HG03064 (cell line): ENCODE data around the gene MYF5.
"Not testable (repeated sequence)": the region's sequence is repeated elsewhere in the genome, so short reads cannot be mapped to it uniquely, and the experiment has no call there.

Experiments
- ATAC-seq: cut with Tn5 transposase; IDR thresholded peaks from one replicate; pipeline ENCODE4 v1.9.1; 2021; ENCODE audit warnings: low read depth; ENCODE audit not compliant: unreplicated experiment

The MYF5 gene

DNA sequence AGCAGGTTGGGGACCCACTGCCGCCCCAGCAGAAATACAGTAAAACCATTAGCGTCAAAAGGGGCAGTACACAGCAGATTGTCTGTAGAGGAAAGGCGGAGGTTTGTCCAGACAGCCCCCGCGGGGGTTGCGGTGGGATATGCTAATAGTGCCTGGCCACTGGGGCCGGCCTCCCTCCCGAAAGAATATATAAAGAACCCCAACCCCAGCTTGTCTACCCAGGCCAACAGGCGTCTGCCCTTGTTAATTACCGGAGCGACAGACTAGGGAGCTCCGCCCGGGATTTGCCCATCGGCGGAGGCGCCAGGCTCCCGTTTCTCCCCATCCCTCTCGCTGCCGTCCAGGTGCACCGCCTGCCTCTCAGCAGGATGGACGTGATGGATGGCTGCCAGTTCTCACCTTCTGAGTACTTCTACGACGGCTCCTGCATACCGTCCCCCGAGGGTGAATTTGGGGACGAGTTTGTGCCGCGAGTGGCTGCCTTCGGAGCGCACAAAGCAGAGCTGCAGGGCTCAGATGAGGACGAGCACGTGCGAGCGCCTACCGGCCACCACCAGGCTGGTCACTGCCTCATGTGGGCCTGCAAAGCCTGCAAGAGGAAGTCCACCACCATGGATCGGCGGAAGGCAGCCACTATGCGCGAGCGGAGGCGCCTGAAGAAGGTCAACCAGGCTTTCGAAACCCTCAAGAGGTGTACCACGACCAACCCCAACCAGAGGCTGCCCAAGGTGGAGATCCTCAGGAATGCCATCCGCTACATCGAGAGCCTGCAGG, at the start of gene MYF5:
TSS of gene MYF5 (plus strand) at position 217 of the 774 bp plus-strand sequence. CDS start at position 369, 152 bp downstream.
- ATAC-seq: no peak

DNA sequence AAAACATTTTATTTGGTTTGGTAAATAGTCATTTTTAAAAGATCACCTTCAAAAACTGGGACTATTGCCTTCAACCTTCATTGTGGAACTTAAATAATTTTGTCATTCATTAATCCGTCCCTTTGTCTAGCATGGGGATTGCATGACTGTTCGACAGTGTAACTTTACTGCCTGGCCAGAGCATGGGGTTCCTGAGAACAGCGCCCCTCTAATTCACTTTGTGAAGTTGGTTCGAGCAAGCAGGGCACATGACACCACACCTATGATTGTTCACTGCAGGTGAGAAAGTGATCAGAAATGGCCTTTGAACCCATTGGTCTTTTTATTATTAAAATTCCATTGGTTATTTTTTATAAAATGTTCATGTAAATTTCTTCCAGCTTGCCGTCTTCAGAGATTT, 46.5 kb upstream of the MYF5 start:
- no peak for ATAC-seq

DNA sequence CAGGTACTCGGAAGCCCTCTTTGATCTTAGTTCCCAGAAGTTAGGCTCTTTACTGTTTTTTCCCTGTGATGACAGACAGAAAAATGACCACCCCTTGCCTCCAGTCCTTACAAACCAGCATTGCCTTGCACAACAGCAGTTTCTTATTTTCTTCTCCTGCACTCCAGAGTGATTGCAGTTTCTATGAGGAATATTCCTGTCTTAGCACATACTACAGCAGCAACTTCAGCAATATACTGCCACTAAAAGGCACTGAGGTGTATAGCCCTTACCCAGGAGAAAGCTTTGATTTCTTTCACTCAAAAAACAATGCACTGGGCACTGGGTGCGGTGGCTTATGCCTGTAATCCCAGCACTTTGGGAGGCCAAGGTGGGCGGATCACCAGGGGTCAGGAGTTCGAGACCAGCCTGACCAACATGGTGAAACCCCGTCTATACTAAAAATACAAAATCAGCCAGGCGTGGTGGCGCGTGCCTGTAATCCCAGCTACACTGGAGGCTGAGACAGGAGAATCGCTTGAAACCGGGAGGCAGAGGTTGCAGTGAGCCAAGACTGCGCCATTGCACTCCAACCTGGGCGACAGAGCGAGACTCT, 40.6 kb upstream of the MYF5 start:
- ATAC-seq: not testable (repeated sequence)

DNA sequence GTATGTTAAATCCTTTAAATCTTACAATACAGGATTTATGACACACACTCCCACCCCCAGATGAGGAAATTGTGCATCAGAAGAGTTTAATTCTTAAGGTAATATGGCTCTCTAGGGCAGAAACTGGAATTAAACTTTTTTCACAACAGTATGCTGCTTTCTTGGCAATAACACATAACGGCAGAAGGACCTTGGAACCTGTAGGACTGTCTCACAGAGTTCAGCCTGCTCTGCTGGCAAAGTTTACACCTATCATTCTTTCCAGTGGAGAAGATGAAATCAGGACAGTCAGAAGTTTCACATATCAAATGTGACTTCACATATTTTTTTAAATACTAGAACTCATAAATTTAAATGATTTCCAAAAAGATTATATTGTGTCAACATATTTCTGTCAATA, 39.9 kb upstream of the MYF5 start:
- ATAC-seq: no peak

DNA sequence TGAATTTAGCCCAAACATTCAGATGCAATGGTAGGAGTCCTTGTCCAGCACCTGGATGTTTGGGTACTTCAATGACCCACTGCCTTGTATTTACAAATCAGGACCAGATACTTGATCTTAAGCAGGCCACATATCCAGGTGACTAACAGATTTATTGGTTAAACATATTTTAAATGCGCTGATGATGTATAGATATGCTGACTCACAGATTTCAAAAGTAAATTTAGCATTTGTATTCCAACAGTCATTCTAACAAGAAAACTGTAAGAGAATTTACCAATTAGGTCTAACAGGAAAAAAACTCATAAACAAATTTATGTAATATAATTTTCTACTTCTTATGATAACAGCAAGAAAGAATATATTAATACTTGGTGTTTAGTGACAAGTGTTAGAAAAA, 38.7 kb upstream of the MYF5 start:
- no peak for ATAC-seq

DNA sequence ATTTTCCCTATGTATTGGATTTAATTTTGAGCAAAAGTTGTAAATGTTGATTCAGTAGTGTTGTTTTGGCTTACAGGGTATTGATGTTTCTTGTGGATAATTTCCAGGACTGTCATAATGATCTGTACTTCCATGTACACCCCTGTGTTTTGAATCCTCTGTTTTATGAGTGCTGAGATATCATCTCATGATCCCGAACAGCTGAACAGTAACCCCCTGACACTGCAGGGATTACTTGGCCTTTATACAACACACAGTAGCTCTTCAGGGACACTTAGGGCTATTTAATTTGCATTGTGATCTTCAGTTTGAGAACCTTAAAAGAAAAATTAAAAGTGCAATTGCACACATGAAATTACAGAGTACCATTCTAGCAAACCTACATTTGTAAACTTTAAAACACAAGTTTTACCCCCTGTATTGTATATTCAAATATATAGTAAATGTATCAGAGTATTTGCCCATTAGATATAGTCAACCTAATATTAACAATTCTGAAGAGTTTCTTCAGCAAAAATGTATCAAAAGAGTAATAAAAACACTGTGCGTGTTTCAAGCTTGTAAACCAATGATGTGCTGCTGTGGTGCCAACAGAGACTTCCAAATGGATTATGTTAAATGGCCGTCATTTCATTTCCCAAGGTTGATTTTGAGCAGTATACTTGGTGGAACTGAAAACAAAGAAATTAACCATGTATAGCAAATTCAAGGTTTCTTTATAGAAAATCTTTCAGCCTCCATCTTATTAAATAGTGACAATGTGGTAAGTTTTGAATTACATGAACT, 37.2 kb upstream of the MYF5 start:
- ATAC-seq: no peak

DNA sequence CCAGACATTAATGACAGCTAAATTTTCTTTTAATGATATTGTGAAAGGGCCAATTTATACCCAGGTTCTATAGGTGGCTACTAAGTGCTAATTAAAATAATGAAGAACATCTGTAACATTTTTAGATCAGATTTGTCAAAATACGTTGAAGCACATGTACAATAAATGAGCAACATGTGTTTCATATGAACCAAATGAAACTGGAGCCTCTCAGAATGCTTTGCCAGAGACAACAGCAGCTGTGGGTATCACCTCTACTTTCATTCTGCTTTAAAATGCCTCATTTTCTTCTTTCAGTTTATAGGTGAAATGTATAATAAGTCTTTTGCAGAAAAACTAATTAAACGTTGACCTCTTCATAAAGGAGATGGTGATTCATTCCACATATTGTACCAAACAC, 35.4 kb upstream of the MYF5 start:
- no peak for ATAC-seq

DNA sequence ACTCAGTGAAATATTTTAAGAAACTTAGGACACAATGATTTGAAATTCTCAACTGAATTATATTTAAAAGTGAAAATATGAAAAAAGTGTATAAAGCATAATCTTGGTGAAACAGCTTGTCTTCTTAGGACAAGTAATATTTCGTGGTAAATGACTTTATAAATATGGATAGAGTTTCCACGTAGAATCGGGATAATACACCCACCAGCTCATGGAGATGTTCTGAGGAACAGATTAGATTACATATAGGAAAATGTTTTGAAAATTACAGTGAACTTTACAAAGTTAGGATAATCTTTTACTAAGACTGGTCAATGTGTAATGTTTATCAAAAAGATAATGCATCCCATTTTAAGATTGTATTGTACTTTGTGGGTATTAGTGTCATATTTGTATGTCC, 34.9 kb upstream of the MYF5 start:
- no peak for ATAC-seq

DNA sequence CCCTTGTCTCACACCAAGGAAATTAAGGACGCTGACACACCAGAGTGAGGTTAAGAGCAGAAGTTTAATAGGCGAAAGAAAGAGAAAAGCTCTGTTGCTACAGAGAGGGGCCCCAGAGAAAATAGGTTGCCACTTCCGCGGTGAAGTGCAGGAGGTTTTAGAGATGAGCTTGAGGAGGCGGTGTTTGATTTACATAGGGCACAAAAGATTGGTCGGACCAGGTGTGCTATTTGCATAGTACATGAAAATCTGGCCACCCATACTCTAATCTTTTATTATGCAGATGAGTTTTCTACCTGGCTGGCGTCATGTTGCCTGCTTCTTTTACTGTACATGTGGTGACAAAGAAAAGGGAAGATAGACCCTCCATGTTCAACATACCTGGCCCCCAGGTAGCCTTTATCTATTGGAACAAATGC, 32.6 kb upstream of the MYF5 start:
- no peak for ATAC-seq

DNA sequence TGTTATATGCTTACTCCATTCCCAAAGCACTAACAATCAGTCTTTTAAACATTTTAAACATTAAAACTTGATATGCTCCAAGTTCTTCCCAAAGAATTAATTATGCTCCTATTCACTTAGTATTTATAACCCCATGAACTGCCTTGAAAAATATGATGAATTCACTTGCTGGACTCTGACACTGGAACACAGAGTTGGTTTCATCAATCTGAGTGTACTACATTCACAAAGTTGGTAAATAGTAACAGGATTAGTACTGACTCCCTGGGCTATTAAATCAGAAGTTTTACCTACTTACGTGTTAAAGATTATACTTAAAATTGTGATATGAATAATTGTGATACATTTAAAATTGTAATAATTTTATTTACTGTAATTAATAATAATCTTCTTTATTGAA, 26.6 kb upstream of the MYF5 start:
- no peak for ATAC-seq

DNA sequence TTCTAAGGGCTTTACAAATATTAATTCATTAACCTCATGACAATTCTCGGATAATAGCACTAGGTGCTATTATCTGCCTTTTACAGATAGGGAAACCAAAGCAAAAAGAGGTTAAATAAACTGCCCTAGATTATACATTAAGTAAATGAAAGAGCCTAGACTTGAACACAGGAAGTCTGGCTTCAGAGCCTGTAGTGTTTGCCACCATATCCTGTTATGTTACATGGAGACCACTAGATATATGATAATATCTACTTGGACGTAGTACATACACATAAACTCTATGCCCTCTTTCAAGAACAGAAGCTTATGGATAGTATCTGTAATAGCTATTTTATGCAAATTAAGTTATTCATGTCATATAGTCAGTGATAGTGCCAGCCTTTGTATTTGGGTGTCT, 26.2 kb upstream of the MYF5 start:
- no peak for ATAC-seq

DNA sequence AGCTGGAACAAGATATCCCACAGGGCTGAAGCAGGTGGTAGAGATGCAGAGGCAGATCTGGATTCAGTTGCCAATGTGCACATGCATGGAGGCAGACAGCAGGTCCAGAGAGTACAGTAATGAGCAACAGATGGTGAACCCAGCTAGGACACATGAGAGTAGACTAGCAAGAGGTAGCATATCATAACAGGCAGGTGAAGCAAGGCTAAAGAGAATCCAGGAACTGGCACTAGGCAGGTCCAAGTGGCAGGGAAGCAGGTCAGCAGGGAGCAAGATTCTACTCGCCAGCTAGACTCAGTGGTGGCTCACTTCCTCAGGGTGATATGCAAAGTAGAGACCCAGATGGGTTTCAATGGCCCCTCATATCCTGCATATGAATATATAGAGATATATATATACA, 24.6 kb upstream of the MYF5 start:
- ATAC-seq: no peak

DNA sequence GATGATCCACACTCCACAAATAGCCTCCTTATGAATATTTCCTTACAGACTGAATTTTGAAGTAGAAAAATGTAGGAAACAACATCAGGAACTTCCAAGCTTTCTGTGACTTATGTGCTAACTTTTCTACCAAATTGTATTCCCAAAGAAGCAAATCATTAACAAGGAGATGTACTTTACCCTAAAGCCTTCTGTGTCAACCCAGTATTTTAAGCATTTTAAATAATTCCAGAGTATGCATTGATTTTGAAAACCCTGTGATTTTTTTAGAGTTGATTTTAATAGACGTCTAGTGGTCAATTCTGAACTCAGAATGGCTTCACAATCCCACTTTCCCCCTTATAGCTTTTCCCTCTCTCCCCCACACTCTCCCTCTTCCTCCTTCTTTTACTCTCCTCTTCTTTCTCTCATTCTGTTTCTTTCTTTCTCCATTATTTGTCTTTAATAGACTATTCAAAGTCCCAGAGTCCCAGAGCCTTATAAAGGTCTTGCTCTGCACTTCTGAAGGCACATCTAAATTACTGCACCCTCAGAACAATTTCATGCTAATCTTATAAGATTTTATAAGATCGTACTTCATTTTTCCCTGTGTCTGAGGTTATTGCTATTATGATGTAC, 19.3 kb upstream of the MYF5 start:
- no peak for ATAC-seq

DNA sequence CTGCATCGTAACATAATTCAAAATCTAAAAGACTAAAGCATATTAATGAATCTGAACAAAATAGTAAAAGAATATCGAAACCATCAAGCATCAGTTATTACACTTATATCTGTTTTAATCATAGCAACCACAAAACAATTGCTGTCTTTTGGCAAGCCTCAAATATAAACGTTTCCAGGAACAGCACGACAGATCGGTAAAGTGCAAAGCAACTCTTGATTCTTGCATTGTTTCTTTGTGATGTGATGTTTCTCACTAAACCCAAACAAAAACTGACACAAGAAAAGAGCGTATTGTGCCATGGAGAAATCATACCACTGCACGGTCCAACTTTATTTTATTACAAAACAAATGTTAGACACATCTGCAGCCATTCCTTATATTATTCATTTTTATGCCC, 18.5 kb upstream of the MYF5 start:
- ATAC-seq: no peak

DNA sequence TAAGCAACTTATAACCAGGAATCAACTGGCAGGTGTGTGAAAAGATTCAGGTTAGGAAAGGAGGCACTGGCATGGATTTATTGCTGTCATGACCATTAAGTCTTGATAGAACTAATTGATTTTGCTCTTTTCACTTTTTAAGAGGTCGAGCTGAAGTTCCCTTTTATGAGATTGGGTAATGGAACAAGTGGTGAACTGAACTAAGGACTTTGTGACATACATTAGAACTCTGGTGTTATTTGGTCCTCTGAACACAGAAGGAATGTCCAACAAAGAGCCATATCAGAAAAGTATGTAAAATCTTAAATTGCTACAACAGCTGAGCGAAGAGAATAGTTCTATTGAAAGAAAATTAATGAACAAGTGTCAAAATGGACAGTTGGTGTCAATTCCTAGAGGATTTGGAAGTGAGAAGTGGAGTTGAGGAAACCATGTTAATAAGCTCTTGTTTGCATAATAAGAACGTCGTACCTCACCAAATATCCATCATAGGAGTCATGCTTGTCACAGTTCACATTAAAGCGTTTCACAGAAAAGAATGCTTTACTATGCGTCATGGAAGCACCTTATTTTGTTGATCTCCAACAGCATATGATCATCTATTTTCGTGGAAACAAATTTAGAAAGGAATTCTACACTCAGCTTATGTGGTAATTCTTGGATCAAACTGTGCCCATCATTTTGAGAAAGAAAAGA, 17.7 kb upstream of the MYF5 start:
- no peak for ATAC-seq

DNA sequence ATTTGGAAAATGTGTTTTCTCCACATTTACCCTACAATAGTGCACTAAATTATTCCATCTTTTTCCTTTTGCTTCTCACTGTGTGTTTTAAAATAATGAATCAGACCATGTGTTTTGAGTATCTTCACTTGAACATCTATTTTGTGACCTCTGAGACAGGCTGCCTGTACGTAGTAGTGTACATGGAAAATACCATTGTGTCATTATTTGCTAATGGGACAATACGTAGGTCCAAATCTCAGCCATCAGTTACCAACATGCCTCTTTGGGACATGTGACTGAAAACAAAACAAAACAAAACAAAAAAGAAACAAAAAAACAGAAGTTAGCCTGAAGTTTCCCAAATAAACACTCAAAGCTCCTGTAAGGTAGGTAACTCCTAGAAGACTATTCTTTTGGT, 16.4 kb upstream of the MYF5 start:
- ATAC-seq: no peak

DNA sequence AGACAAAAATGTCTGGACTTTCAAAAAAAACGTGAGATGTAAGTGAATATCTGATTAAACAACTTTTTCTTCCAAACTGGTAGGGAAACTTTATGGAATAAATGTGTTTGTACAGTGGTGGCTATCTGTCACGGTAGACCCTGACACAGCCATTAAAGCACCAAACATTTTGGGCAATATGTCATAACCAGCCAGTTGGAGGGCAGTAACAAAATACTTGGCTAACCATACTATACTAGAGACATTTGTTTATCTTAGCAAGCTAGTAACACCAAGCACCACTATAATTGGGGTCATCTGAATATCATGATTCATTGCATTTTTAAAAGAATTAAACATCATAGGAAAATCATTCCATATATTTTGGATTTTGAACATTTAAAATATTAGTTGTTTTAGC, 15.3 kb upstream of the MYF5 start:
- ATAC-seq: no peak

DNA sequence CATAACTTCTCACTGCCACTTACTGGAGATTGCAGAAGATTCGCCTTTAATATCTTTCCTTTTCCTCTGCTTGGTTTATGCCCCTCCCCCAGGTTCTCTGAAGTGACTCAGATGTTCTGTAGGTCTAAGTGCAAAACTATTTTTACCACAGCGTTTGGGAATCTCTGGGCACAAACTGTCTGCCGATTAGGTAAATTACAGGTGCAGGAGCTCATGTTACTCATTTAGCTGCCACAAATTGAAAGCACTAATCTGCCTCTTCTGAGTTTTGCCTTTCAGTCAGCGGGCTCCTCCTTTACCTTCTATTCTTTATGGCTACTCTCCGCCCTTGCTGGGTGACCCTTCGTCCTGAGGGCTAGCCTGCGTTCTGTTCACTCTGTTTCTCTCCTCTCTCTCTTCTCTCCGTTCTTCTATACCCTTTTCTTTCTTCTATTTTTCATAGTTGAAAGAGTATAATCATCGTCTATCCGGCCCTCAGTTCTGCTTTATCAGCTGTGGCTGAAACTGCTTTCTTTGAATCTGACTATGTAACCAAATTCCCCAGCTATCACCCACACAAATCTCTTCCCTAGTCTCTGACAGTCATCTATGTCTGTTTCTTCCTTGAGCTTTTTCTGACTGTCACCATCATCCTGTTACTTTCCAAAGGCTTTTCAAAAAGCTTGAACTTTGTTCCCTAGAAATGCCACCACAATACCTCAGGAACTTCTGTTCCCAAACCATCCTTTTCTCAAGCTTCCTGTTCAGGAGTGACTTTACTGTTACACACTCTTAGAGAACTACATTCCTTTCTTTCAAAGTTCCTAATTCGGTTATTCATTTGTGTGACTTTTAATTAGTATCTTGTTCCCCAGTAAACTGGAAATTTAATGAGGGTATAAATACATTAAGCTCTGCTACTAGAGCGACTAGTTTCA, 13.6 kb upstream of the MYF5 start:
- peak; percentile 60 for ATAC-seq

DNA sequence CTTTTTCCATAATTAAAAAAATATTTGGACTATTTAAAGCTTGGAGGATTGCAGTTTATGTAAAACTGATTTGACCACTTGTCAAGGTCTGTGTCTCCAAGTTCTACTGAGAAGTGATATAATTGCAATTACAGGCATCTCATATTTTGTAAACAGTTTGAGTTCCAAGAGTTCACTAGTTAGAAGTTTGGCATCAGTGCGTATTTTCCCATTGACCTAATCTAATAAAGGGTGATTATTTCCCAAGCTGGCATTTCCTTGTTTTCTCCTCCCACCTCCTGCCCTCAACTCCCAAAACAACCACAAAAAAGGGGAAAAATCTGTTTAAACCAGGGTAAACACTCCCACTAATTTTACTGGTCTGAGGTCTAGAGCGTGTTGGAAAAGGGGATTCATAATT, 12.3 kb upstream of the MYF5 start:
- ATAC-seq: no peak
